Esophagus mucosa (tissue), 1 donor: ENCODE data around the gene NIPAL3. TPM values are rescaled to one million over a fixed set of nuclear protein-coding genes. Genes with fewer than 3 reads are reported as not detected.
"Not testable (repeated sequence)": the region's sequence is repeated elsewhere in the genome, so short reads cannot be mapped to it uniquely, and the experiment has no call there.

ENCODE experiments used
- ATAC-seq: fragments of 200-7000 bp; cut with Tn5 transposase; one replicate; pipeline ENCODE4 v1.9.1; 2020
- total RNA-seq: library from RNA; stranded (reverse); gene quantifications from one replicate; pipeline ENCODE4 v1.2.4, GENCODE V29; 2023
- donor health status: DM: yes; HTN: yes; CAD: no.

The NIPAL3 gene
- total RNA-seq, 1 donor from 2014 or later: 21.3 TPM

GRCh38 chr1:24463776-24464735 lies 48.5 kb downstream of the NIPAL3 start:
- ATAC-seq: no peak

DNA sequence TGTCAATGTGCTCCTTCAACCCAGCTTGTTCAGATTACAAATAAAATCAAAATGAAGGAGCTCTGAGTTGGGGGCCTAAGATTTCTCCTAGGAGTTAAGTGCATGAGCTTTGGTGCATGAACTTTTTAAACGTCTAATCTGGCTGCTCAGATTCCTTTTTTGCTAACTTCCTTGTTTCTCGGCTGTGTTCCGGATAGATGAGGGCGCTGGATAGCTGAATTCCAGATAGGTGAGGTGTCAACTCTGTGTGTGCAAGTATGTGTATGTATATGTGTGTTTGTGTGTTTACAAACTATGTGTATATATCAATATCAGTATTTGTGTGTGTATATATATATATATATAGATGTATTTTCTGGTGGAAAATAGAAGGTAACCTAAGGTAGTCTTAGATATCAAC lies 49.5 kb downstream of the NIPAL3 start:
- no peak for ATAC-seq

DNA sequence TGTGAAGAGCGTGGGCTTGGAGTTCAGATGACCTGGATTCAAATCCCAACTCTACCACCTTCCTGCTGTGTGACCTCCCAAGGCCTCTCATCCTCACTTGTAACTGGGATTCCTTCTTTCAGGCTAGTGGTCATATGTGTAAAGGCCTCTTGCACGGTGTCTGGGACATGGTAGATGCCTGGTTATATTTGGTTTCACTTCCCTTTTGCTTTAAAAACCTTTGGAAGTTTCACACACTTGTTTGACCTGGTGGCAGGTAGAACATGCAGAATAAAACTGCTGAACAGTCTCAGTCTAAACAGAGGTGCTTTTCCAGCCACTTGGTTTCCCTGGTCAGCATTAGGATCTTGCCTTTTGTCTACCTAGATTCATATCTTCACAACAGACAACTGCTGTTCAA lies 50.0 kb downstream of the NIPAL3 start:
- no peak for ATAC-seq

- no peak for ATAC-seq
These were observed 53.2 kb downstream of the NIPAL3 start for GRCh38 chr1:24468685-24469316.

DNA sequence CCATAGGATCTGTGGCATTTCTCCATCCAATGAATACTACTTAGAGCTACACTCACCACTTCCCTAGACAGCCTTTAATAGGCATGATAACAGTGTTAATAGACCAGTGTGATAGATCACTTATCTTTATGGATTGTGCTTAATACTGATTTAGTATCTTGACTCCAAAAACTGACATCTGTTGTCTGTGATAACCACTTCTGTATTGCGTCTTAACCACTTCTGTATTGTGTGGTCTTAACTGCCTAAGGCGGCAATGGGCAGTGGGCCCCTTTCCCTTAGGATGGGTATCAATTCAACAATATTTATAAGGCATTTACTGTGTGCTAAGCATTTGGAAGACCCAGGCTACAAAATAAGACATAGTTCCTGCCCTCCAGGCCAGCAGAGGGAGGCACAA lies 55.0 kb downstream of the NIPAL3 start:
- no peak for ATAC-seq

- ATAC-seq: no peak
These were observed 57.1 kb downstream of the NIPAL3 start for GRCh38 chr1:24472527-24473251.

GRCh38 chr1:24474193-24474592 lies 58.6 kb downstream of the NIPAL3 start:
- ATAC-seq: no peak

GRCh38 chr1:24475700-24476099 lies 60.1 kb downstream of the NIPAL3 start:
- no peak for ATAC-seq

DNA sequence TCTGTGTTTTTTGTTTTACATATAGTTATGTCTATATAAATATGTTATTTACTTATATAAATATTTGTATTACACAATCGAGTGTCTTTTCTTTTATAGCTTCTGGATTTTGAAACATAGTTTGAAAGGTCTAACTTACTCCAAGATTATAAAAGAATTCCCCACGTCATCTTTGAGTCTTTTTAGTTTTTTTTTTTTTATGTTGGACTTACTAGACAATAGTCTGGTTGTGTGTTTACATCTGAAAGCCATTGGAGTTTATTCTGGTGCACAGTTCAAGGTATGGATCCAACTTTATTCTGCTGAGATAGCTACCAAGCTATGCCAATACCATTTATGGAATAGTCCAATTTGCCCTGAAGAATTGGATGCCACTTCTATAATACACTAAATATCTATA lies 61.0 kb downstream of the NIPAL3 start:
- no peak for ATAC-seq

DNA sequence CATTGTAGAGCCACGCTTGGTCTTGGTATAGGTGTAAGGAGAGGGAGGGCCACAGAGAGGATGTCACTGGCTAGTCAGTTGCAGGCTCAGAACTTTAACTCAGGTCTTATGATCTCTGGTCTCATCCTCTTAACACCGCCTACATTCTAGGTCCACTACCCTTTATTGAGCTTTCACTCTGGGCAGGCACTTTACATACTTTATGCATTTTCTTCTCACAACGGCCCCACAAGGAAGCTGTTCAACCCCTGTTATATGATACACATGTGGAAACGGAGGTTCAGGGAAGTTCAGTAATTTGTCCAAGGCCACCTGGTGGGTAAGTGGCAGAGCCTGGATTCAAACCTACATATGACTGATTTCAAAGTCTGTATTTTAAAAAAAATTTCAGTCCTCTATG lies 61.7 kb downstream of the NIPAL3 start:
- no peak for ATAC-seq

GRCh38 chr1:24481101-24481500 lies 65.5 kb downstream of the NIPAL3 start:
- ATAC-seq: peak; percentile 32

DNA sequence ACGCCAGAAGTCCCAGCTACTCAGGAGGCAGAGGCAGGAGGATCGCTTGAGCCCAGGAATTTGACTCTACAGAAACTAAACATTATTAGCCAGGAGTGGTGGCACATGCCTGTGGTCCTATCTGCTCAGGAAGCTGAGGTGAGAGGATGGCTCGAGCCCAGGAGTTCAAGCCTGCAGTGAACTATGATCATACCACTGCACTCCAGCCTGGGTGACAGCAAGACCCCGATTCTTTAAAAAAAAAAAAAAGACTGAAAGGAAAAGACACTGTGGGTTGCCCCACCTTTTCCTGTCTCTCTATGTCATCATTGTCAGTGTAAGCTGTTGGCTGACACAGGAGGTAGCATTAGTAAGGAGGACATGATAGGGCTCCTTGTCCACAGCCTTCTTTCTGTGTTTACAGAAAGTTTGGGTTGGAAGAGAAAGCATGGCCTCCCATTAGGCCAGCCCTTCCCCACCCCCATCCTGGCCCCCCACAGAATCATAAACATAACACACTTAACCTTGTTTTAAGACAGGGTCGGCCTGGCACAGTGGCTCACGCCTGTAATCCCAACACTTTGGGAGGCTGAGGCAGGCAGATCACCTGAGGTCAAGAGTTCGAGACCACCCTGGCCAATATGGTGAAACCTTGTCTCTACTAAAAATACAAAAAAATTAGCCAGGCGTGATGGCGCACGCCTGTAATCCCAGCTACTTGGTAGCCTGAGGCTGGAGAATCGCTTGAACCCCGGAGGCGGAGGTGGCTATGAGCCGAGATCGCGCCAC lies 66.4 kb downstream of the NIPAL3 start:
- ATAC-seq: no peak

DNA sequence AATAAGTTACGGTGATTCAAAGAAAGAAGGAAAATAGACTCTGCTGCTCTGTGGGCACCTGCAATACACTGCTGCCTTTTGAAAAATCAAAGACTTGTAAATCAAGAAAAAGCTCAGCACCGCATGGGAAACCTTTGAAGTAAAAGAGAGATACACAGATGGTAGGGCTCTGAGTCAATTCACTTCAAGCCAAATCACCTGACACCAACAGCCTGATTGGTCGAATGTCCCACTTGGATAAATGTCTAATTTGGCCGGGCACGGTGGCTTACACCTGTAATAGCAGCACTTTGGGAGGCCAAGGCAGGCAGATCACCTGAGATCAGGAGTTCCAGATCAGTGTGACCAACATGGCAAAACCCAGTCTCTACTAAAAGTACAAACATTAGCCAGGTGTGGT lies 67.8 kb downstream of the NIPAL3 start:
- ATAC-seq: no peak

GRCh38 chr1:24484199-24484598 lies 68.6 kb downstream of the NIPAL3 start:
- no peak for ATAC-seq

DNA sequence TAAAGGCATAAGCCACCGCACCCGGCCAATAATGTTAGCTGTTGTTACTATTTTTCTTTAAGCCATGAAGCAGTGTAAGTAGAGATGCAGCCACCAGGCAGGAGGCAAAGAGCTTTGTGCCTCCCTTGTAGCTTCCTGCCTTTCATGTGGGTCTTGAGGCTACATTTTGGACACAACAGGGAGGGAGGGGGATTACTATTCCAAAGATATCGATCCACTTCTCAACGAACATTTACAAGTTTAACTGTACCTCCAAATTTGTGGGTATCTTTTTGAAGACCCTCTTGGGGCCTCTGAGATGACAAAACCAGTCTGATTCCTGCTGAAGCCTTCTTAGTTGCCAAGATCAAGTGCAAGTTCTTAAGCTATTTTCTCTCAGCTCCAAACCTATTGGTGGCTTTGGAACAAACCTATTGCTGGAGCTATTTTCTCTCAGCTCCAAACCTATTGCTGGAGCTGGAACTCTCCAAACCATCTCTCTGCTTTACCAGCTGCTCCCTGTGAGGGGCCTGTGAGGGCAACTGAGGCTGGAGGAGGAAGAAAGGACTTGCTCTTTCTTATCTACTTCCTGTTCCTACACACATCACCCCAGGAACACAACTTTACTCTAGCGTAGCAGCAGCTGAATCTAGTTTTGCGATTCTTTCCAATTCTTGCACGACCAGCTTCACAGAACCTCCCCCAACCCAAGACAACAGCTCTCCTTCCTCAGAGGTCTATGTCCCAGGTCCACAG lies 70.9 kb downstream of the NIPAL3 start:
- no peak for ATAC-seq

DNA sequence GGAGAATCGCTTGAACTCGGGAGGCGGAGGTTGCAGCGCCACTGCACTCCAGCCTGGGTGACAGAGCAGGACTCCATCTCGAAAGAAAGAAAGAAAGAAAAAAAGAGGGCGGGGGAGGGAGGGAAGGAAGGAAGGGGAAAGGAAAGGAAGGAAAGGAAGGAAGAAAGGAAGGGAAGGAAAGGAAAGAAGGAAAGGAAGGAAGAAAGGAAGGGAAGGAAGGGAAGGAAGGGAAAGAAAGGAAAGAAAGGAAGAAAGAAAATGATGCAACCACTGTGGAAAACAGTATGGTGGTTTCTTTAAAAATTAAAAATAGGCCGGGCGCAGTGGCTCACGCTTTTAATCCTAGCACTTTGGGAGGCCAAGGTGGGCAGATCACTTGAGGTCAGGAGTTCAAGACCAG lies 71.9 kb downstream of the NIPAL3 start:
- ATAC-seq: no peak

- not testable (repeated sequence) for ATAC-seq
These were observed 72.6 kb downstream of the NIPAL3 start for GRCh38 chr1:24488159-24488558.

- no peak for ATAC-seq
These were observed 74.1 kb downstream of the NIPAL3 start for GRCh38 chr1:24489674-24490073.

DNA sequence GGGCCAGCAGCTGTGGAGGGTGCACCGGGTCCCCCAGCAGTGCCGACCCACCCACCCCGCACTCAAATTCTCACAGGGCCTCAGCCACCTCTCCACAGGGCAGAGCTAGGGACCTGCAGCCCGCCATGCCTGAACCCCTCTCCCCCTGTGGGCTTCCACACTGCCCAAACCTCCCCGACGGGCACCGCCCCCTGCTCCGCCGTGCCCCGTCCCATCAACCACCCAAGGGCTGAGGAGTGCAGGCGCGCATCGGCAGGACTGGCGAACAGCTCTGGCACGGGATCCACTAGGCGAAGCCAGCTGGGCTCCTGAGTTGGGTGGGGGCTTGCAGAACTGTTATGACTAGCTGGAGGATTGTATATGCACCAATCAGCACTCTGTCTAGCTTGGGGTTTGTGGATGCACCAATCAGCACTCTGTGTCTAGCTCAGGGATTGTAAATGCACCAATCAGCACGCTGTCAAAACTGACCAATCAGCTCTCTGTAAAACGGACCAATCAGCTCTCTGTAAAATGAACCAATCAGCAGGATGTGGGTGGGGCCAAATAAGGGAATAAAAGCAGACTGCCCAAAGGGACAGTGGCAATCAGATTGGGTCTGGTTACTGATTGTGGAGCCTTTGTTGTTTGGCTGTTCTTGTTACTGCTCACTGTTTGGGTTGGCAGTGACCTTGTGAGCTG lies 74.6 kb downstream of the NIPAL3 start:
- ATAC-seq: no peak

DNA sequence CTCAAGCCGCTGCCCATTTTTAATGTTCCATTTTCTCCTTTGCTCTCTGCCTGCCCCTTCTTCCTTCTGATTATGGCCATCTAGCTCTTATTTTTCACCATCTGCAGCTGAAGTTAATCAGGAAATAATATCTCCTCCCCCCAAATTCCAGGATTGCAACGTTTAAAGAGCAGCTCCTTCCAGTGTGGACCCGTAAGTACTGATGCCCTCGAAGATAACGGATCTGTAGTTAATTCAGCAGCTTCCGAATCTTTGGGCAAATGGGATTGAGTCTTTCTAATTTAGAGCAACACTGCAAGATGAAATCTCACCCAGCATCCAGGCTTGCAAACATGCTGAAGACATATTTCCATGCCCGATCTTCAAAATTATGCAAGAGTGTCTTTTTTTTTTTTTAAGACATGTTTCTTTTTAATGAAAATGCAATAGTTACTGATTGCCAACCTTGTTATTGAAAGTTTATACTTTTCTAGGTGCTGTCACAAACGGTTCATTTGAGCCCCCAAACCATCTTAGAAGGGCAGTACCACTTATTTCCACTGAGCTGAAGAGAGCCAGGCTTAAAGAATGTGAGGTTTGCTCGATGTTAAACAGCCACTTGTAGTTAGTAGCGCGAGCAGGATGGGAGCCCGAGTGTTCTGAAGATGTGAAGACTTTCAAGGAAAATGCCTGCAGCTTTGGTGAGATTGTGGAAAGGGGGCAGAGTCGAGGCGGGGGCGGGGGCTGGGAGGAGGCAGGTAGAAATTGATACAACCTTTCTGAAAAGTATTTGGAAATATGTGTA lies 76.2 kb downstream of the NIPAL3 start:
- no peak for ATAC-seq
